Smooth muscle cell (in vitro differentiated cells): ENCODE measurements around the gene ACOXL. TPM values are rescaled to one million over a fixed set of nuclear protein-coding genes. Genes with fewer than 3 reads are reported as not detected.

Experiments
- DNase-seq: peaks from one replicate; lab custom pipeline; 2025; ENCODE audit not compliant: unreplicated experiment; lab: John Stamatoyannopoulos, UW
- H2AFZ ChIP-seq: fragments of 200-600 bp; sonication (generic); 2 replicates; pipeline ENCODE4 v1.6.0; 2016; ENCODE audit warnings: antibody characterized with exemption, low read depth, mild to moderate bottlenecking
- H3F3A ChIP-seq: fragments of 200-600 bp; sonication (generic); 2 replicates; pipeline ENCODE4 v1.6.0; 2017; ENCODE audit warnings: antibody characterized with exemption, low read depth
- H3K27ac ChIP-seq: fragments of 200-600 bp; sonication (generic); 2 replicates; pipeline ENCODE4 v1.5.1; 2016; ENCODE audit warnings: low read depth, mild to moderate bottlenecking
- H3K27me3 ChIP-seq: fragments of 200-600 bp; sonication (generic); 2 replicates; pipeline ENCODE4 v1.6.1; 2016; ENCODE audit warnings: low read depth, mild to moderate bottlenecking
- H3K36me3 ChIP-seq: fragments of 200-600 bp; sonication (generic); 2 replicates; pipeline ENCODE4 v1.5.1; 2016; ENCODE audit warnings: low read depth
- H3K4me1 ChIP-seq: fragments of 200-600 bp; sonication (generic); 2 replicates; pipeline ENCODE4 v1.5.1; 2016; ENCODE audit warnings: low read depth
- H3K4me2 ChIP-seq: fragments of 200-600 bp; sonication (generic); 2 replicates; pipeline ENCODE4 v1.6.0; 2016; ENCODE audit warnings: mild to moderate bottlenecking
- H3K4me3 ChIP-seq: fragments of 200-600 bp; sonication (generic); 2 replicates; pipeline ENCODE4 v1.5.1; 2016; ENCODE audit warnings: mild to moderate bottlenecking
- H3K79me2 ChIP-seq: fragments of 200-600 bp; sonication (generic); 2 replicates; pipeline ENCODE4 v1.6.0; 2016; ENCODE audit warnings: low read depth, mild to moderate bottlenecking
- H3K9ac ChIP-seq: fragments of 200-600 bp; sonication (generic); 2 replicates; pipeline ENCODE4 v1.6.0; 2016; ENCODE audit warnings: low read depth
- H3K9me3 ChIP-seq: fragments of 200-600 bp; sonication (generic); replicated peaks from 2 replicates; pipeline ENCODE4 v1.5.1; 2016; ENCODE audit warnings: low read depth
- H4K20me1 ChIP-seq: fragments of 200-600 bp; sonication (generic); 2 replicates; pipeline ENCODE4 v1.6.0; 2016; ENCODE audit warnings: low read depth
- WGBS: methylation state at CpG from one replicate; pipeline ENCODE4 v1.1.7; 2016; ENCODE audit warnings: low lambda C conversion rate; 5-methylcytosine and 5-hydroxymethylcytosine counted together
- polyA plus RNA-seq: library from polyadenylated mRNA; unstranded; fragments of >200 nt; fragmentation: Nextera tagmentation; extraction: Ambion mirVana; gene quantifications from 2 replicates; pipeline ENCODE4 v1.2.1, GENCODE V29; 2016
- total RNA-seq: library from RNA; depleted of rRNA; stranded (reverse); fragments of >200 nt; gene quantifications from 2 replicates; pipeline ENCODE4 v1.2.3, GENCODE V29; 2014
- TF ChIP-seq, protein P1 (sequence below): fragments of 200-600 bp; sonication (generic); IDR thresholded peaks from 2 replicates; pipeline ENCODE4 v1.5.1; 2017; ENCODE audit warnings: borderline replicate concordance, mild to moderate bottlenecking, antibody characterized with exemption; ENCODE audit not compliant: insufficient read depth, poor library complexity, severe bottlenecking

The ACOXL gene
- total and polyA plus RNA-seq, 2 experiments from 2014 or later = not detected

DNA sequence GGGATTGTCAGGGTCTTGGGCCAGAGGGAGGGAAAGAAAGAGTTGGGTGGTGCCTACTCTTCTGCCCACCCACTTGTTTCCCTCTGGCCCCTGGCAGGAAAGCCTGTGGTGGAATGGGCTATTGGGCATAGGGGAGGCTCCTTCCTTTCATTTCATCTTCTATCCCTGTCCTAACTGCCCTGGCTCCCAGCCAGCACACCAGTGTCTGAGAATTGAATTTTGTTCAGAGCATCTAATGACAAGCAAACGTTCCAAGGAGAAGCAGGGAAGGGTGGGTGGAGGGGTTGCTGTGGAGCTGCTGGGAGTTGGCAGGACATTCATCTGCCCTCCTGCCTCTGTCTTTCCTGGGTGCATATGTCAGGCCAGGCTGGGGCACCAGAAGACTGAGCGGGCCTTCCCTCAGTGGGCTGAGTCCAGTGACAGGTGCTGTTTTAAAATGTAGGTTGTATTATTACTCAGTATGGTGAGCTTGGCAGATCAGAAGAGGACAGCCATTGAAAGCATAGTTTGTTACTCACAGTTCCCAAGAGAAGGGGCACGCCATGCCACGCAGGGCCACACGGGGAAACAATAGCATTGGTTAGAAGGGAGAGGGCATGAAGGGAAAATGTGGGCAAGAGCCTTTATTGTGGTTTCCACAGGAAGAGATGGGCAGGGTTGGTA lies 171.9 kb downstream of the ACOXL start:
- no peaks in the 10 kb centered on the region for H3F3A ChIP-seq
- 94% methylated on average over 5 of the region's 5 CpGs for WGBS
- H3K4me3 ChIP-seq = no peak overlapping the region
- H3K4me1 ChIP-seq = no peaks in the 10 kb centered on the region
- no peak overlapping the region for H3K4me2 ChIP-seq
- TF ChIP-seq, protein P1, sequence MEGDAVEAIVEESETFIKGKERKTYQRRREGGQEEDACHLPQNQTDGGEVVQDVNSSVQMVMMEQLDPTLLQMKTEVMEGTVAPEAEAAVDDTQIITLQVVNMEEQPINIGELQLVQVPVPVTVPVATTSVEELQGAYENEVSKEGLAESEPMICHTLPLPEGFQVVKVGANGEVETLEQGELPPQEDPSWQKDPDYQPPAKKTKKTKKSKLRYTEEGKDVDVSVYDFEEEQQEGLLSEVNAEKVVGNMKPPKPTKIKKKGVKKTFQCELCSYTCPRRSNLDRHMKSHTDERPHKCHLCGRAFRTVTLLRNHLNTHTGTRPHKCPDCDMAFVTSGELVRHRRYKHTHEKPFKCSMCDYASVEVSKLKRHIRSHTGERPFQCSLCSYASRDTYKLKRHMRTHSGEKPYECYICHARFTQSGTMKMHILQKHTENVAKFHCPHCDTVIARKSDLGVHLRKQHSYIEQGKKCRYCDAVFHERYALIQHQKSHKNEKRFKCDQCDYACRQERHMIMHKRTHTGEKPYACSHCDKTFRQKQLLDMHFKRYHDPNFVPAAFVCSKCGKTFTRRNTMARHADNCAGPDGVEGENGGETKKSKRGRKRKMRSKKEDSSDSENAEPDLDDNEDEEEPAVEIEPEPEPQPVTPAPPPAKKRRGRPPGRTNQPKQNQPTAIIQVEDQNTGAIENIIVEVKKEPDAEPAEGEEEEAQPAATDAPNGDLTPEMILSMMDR = no peak
- H2AFZ ChIP-seq = no peak overlapping the region
- no peaks in the 10 kb centered on the region for H4K20me1 ChIP-seq
- no peaks in the 10 kb centered on the region for H3K79me2 ChIP-seq
- DNase-seq = no peak
- peaks cover 11% of the 10 kb centered on the region for H3K27me3 ChIP-seq
- H3K9ac ChIP-seq = no peak overlapping the region
- H3K27ac ChIP-seq = no peak overlapping the region
- H3K36me3 ChIP-seq = no peaks in the 10 kb centered on the region
- no peaks in the 10 kb centered on the region for H3K9me3 ChIP-seq

DNA sequence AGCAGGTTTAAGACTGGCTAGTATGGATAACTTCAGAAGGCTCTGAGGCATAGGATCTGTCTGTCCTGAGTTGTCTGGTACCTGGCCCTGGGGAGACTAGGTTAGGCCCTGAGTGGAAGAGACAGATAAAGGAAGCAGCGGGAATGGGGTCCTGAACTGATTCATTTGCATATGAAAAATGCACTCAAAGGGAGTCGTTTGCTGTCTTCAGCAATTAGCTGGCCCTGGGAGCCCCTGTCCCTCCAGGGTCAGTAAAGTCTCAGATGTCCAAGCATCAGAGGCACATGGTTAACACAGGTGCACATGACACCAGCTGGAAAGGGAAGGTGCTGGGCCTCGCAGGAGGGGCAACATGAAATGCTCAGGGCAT lies 172.4 kb downstream of the ACOXL start:
- H3K27ac ChIP-seq = no peak overlapping the region
- H3F3A ChIP-seq = no peaks in the 10 kb centered on the region
- WGBS = 62% methylated on average over 3 of the region's 3 CpGs
- H3K36me3 ChIP-seq = no peaks in the 10 kb centered on the region
- no peaks in the 10 kb centered on the region for H3K4me1 ChIP-seq
- H3K79me2 ChIP-seq = no peaks in the 10 kb centered on the region
- no peak overlapping the region for H3K4me3 ChIP-seq
- DNase-seq = no peak
- H3K4me2 ChIP-seq = no peak overlapping the region
- H3K9ac ChIP-seq = no peak overlapping the region
- H4K20me1 ChIP-seq = no peaks in the 10 kb centered on the region
- H3K9me3 ChIP-seq = no peaks in the 10 kb centered on the region
- TF ChIP-seq, protein P1 = no peak
- H2AFZ ChIP-seq = no peak overlapping the region
- H3K27me3 ChIP-seq = peaks cover 11% of the 10 kb centered on the region

DNA sequence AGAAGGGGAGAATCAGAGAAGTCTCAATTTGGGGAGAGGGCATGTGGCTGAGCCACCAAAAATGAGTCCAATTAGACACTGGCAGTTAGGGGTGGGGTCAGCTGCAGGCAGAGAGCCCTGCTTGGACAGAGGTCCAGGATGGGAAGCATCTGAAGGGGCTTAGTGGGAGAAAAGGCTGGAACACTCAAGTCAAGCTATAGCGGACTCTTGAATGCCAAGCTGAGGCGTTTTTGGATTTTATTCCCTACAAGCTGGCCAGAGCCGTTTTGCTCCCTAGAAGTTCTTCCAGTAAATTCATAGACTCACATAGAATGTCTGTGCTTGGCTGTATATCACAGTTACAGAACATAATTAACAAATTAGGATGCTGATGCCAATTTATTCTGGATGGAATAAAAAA lies 172.8 kb downstream of the ACOXL start:
- WGBS = 88% methylated on average over 3 of the region's 3 CpGs
- Histone ChIP-seq H2AFZ (no peak overlapping the region), H3K27ac (no peak overlapping the region), H3K9me3 (no peaks in the 10 kb centered on the region), H3K79me2 (no peaks in the 10 kb centered on the region), H3F3A (no peaks in the 10 kb centered on the region), H3K4me2 (no peak overlapping the region), H3K9ac (no peak overlapping the region), H3K4me1 (no peaks in the 10 kb centered on the region), H3K4me3 (no peak overlapping the region), H3K36me3 (no peaks in the 10 kb centered on the region), H4K20me1 (no peaks in the 10 kb centered on the region), H3K27me3 (peaks cover 10% of the 10 kb centered on the region)
- no peak for DNase-seq
- TF ChIP-seq, protein P1 = no peak

DNA sequence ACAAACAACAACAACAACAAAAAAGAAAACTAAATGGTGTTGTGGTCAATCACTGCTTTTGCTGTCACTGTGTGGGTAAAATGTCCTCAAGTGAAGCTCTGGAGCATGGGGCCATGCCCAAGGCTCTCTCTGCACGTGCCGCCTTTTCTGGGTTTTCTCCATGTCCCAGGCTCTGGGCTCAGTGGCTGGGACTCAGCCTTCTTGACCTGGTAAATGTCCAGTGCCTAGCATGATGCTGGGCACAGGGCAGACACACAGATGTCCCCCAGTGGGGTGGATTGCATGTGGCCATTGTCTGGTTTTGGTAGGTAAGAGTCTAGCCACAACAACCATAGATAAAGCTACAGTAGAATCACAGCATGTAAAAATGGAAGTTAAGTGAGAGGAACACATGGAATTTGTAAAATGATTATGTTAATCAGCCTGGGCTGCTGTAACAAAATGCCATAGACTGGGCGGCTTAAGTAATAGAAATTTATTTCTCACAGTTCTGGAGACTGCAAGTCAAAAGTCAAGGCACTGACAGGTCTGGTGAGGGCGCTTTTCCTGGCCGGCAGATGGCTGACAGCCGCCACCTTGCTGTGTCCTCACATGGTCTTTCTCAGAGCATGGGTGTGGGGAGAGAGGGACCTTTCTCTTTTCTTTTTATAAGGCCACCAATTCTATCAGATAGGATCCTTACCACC lies 174.4 kb downstream of the ACOXL start:
- peaks cover 5% of the 10 kb centered on the region for H3K36me3 ChIP-seq
- no peaks in the 10 kb centered on the region for H4K20me1 ChIP-seq
- H3K27ac ChIP-seq = no peak overlapping the region
- no peak overlapping the region for H3K9ac ChIP-seq
- H3K4me2 ChIP-seq = no peak overlapping the region
- no peak overlapping the region for H2AFZ ChIP-seq
- no peak for DNase-seq
- no peaks in the 10 kb centered on the region for H3K79me2 ChIP-seq
- H3K4me1 ChIP-seq = no peaks in the 10 kb centered on the region
- H3K9me3 ChIP-seq = no peaks in the 10 kb centered on the region
- H3K27me3 ChIP-seq = peaks cover 6% of the 10 kb centered on the region
- H3K4me3 ChIP-seq = no peak overlapping the region
- TF ChIP-seq, protein P1 = no peak
- H3F3A ChIP-seq = no peaks in the 10 kb centered on the region
- WGBS = 92% methylated on average over 6 of the region's 6 CpGs
